B cell (primary cell): ENCODE measurements around the gene BHMT. TPM values are rescaled to one million over a fixed set of nuclear protein-coding genes. Genes with fewer than 3 reads are reported as not detected.

Experiments
- ATAC-seq: fragments of 200-7000 bp; cut with Tn5 transposase; one replicate; pipeline ENCODE4 v1.10.0; 2021; ENCODE audit warnings: low read depth, mild to moderate bottlenecking, moderate number of reproducible peaks, moderate library complexity
- CTCF ChIA-PET: fragments of 350-600 bp; sonication (Branson Sonifier 250); formaldehyde crosslinking; loops from one replicate; lab custom pipeline; 2021; ENCODE audit warnings: antibody characterized with exemption, inconsistent platforms; lab: Charles Lee
- POLR2A ChIA-PET: fragments of 350-600 bp; sonication (Branson Sonifier 250); formaldehyde crosslinking; loops from one replicate; lab custom pipeline; 2021; ENCODE audit warnings: antibody characterized with exemption; lab: Charles Lee
- DNase-seq: peaks from one replicate; pipeline ENCODE4 v3.0.0; 2013
- H2AFZ ChIP-seq: 2 replicates; pipeline ENCODE4 v1.6.1; 2012; ENCODE audit warnings: mild to moderate bottlenecking, low read depth, low read length; ENCODE audit not compliant: insufficient read depth, poor library complexity, severe bottlenecking
- H3K27ac ChIP-seq, 2 donors: 1 replicate in 1 of 2; 2 replicates in 1 of 2; pipeline ENCODE4 v1.5.1; 2012 to 2013; ENCODE audit warnings: low read length in 2 of 2, mild to moderate bottlenecking in 2 of 2, moderate library complexity in 1 of 2
- H3K27me3 ChIP-seq, 4 experiments: fragments of 200-600 bp in 1 of 4; sonication (generic) in 1 of 4; replicated peaks in 1 of 4; 1 replicate in 2 of 4; 2 replicates in 2 of 4; pipeline versions ENCODE4 v1.6.1 to v1.7.0; 2013 to 2016; ENCODE audit warnings: low read length in 3 of 4, mild to moderate bottlenecking in 2 of 4, mixed read lengths in 1 of 4, moderate library complexity in 1 of 4; ENCODE audit not compliant: insufficient read depth in 4 of 4, control insufficient read depth in 3 of 4; ENCODE audit errors: control extremely low read depth in 1 of 4
- H3K36me3 ChIP-seq, 2 experiments: replicated peaks in 1 of 2; 1 replicate in 1 of 2; 2 replicates in 1 of 2; pipeline versions ENCODE4 v1.6.1 to v1.7.1; 2013; ENCODE audit warnings: low read length in 1 of 2; ENCODE audit not compliant: insufficient read depth in 2 of 2, control insufficient read depth in 1 of 2; ENCODE audit errors: control extremely low read depth in 1 of 2, extremely low read depth in 1 of 2
- H3K4me1 ChIP-seq, 2 donors: fragments of 200-600 bp in 1 of 2; sonication (generic) in 1 of 2; 1 replicate in 1 of 2; 2 replicates in 1 of 2; pipeline versions ENCODE4 v1.5.1 to v1.6.1; 2013 to 2017; ENCODE audit warnings: low read length in 2 of 2; ENCODE audit not compliant: control insufficient read depth in 2 of 2, insufficient read depth in 2 of 2
- H3K4me2 ChIP-seq: replicated peaks from 2 replicates; pipeline ENCODE3; 2012; ENCODE audit warnings: mild to moderate bottlenecking, low read depth, low read length; ENCODE audit not compliant: poor library complexity, severe bottlenecking
- H3K4me3 ChIP-seq, 5 experiments: fragments of 200-600 bp in 1 of 5; sonication (generic) in 1 of 5; 1 replicate in 3 of 5; 2 replicates in 2 of 5; pipeline versions ENCODE4 v1.5.1 to v1.7.0; 2011 to 2016; ENCODE audit warnings: low read length in 4 of 5, mild to moderate bottlenecking in 4 of 5, low read depth in 2 of 5, control low read depth in 1 of 5, moderate library complexity in 1 of 5; ENCODE audit not compliant: insufficient read depth in 1 of 5; ENCODE audit errors: control extremely low read depth in 1 of 5, extremely low read depth in 1 of 5
- H3K79me2 ChIP-seq: fragments of 200-600 bp; sonication (generic); one replicate; pipeline ENCODE4 v1.6.0; 2016; ENCODE audit warnings: low read length; ENCODE audit not compliant: control insufficient read depth, insufficient read depth
- H3K9ac ChIP-seq: fragments of 200-600 bp; sonication (generic); 2 replicates; pipeline ENCODE4 v1.6.1; 2017; ENCODE audit warnings: mild to moderate bottlenecking, low read length, moderate library complexity
- H3K9me3 ChIP-seq, 3 donors: one replicate each; pipeline versions ENCODE4 v1.6.1 to v1.7.1; 2013; ENCODE audit warnings: low read length in 2 of 3; ENCODE audit not compliant: control insufficient read depth in 2 of 3, insufficient read depth in 1 of 3; ENCODE audit errors: control extremely low read depth in 1 of 3
- H4K20me1 ChIP-seq: 2 replicates; pipeline ENCODE4 v1.6.0; 2012; ENCODE audit warnings: mild to moderate bottlenecking, low read length; ENCODE audit not compliant: insufficient read depth, control insufficient read depth, poor library complexity, severe bottlenecking
- H3K27ac Mint-ChIP-seq: one replicate; pipeline ENCODE4 v1.8.0; 2021; ENCODE audit warnings: mixed read lengths
- H3K27me3 Mint-ChIP-seq: one replicate; pipeline ENCODE4 v1.8.0; 2021; ENCODE audit warnings: mixed read lengths
- H3K4me1 Mint-ChIP-seq: one replicate; pipeline ENCODE4 v1.8.0; 2021; ENCODE audit warnings: mixed read lengths
- H3K4me3 Mint-ChIP-seq: one replicate; pipeline ENCODE4 v1.8.0; 2021; ENCODE audit warnings: mixed read lengths
- H3K9me3 Mint-ChIP-seq: one replicate; pipeline ENCODE4 v1.8.0; 2022; ENCODE audit warnings: mixed read lengths; ENCODE audit not compliant: insufficient read depth
- EZH2 ChIP-seq: IDR thresholded peaks from 2 replicates; pipeline ENCODE4 v1.6.1; 2012; ENCODE audit warnings: borderline replicate concordance, low read depth, mild to moderate bottlenecking, moderate library complexity, low read length; ENCODE audit not compliant: insufficient read depth, poor library complexity, severe bottlenecking
- WGBS: methylation state at CpG from one replicate; pipeline ENCODE4 v1.1.5; 2013; ENCODE audit warnings: missing lambda C conversion rate; ENCODE audit not compliant: insufficient coverage; 5-methylcytosine and 5-hydroxymethylcytosine counted together
- intact Hi-C: fragments of 100-400 bp; cut with micrococcal nuclease; formaldehyde crosslinking; loops from one replicate; pipeline ENCODE4 v1.10.0; 2022
- polyA plus RNA-seq: library from polyadenylated mRNA; depleted of rRNA; stranded (reverse); fragments of >200 nt; gene quantifications from 2 replicates; pipeline ENCODE4 v1.2.3, GENCODE V29; 2012
- total RNA-seq, 2 donors: library from RNA; stranded (reverse); fragments of 120-200 nt in 1 of 2; gene quantifications; 1 replicate in 1 of 2; 2 replicates in 1 of 2; pipeline versions ENCODE4 v1.2.3 to v1.2.4, GENCODE V29; 2013 to 2022
- TF ChIP-seq, protein P1 (sequence below): fragments of 200-600 bp; IDR thresholded peaks from one replicate; pipeline ENCODE4 v1.8.0; 2022; ENCODE audit warnings: antibody characterized with exemption, mild to moderate bottlenecking

Gene BHMT
- total and polyA plus RNA-seq, 2 donors (not counting 1 experiment from before 2014, with no cell fraction given) = not detected

GRCh38 chr5:79062436-79062835 lies 49.2 kb upstream of the BHMT start:
- Mint-ChIP-seq H3K4me3 (no peak overlapping the region), H3K4me1 (no peaks in the 10 kb centered on the region), H3K9me3 (no peaks in the 10 kb centered on the region), H3K27me3 (peaks cover 30% of the 10 kb centered on the region), H3K27ac (no peak overlapping the region)
- ATAC-seq (no peak), DNase-seq (no peak)
- Histone ChIP-seq H3K9ac (no peak overlapping the region), H3K36me3 (no peaks in the 10 kb centered on the region), H3K27ac (no peak overlapping the region), H3K4me3 (no peak overlapping the region), H4K20me1 (no peaks in the 10 kb centered on the region), H2AFZ (no peak overlapping the region), H3K4me2 (no peak overlapping the region), H3K27me3 (peaks cover 0 to 9% (median 2%) of the 10 kb centered on the region in 4 experiments), H3K4me1 (no peaks in the 10 kb centered on the region), H3K9me3 (no peaks in the 10 kb centered on the region), H3K79me2 (no peaks in the 10 kb centered on the region)
- ChIA-PET POLR2A (no interaction called here), CTCF (no interaction called here)
- intact Hi-C loops = no loop called here
- WGBS = 100% methylated on average over 2 of the region's 3 CpGs
- no peak for TF ChIP-seq EZH2
- TF ChIP-seq, protein P1, sequence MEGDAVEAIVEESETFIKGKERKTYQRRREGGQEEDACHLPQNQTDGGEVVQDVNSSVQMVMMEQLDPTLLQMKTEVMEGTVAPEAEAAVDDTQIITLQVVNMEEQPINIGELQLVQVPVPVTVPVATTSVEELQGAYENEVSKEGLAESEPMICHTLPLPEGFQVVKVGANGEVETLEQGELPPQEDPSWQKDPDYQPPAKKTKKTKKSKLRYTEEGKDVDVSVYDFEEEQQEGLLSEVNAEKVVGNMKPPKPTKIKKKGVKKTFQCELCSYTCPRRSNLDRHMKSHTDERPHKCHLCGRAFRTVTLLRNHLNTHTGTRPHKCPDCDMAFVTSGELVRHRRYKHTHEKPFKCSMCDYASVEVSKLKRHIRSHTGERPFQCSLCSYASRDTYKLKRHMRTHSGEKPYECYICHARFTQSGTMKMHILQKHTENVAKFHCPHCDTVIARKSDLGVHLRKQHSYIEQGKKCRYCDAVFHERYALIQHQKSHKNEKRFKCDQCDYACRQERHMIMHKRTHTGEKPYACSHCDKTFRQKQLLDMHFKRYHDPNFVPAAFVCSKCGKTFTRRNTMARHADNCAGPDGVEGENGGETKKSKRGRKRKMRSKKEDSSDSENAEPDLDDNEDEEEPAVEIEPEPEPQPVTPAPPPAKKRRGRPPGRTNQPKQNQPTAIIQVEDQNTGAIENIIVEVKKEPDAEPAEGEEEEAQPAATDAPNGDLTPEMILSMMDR = no peak

DNA sequence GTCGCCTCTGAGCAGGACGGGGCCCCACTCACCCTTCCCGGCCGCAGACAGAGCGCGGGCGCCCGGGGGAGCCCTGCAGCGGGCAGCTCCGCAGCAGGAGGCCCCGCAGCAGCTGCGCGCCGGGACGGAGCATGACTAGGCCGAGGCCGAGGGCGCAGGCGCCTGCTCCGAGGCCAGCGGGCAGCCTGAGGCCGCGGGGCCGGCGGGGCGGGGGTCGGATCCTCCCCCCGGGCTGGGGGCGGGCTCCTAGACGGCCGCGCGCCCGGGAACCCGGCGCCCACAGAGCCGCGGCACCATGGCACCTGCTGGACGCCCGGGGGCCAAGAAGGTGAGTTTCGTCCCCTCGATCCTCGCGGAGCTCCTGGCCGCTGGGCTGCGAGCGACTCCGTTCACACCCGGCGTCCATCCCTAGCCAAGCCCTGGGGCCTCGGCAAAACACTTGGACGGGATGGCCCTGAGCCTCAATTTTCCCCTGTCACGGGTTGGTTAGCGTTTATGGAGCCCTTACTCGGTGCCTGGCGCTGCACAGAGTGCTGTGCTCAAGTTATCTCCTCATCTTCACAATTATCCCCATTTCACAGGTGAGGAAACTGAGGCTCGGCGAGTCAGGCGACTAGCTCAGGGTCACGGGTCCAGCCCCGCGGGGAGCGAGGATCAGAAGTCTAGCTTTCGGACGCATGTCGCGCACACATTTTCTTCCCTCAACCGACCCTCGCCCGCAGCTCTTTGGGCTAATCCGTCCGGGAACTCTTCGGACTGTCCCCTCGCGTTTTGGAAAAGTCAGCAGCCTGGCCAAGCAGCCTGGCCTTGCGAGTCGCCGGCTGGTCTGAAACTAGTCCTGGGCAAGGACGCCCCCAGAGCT lies 41.9 kb upstream of the BHMT start, which contains the start of the genes BHMT2 and DMGDH:
Gene BHMT2 (plus strand): TSS at position 280 of the 862 bp plus-strand sequence. CDS start 16 bp downstream, at position 296.
Gene DMGDH (minus strand): TSS at position 187 of the 862 bp plus-strand sequence. CDS start 54 bp downstream, at position 133.
- Histone ChIP-seq H3K79me2 (no peaks in the 10 kb centered on the region), H3K27me3 (peaks cover 0 to 21% (median 15%) of the 10 kb centered on the region in 4 experiments), H3K4me3 (no peak within 1 kb of the TSS), H3K36me3 (no peaks in the 10 kb centered on the region), H3K27ac (no peak within 1 kb of the TSS), H3K4me1 (no peaks in the 10 kb centered on the region), H3K9me3 (peaks cover 0 to 11% (median 0%) of the 10 kb centered on the region in 3 donors), H2AFZ (no peak within 1 kb of the TSS), H3K9ac (no peak within 1 kb of the TSS), H4K20me1 (no peaks in the 10 kb centered on the region), H3K4me2 (no peak within 1 kb of the TSS)
- ATAC-seq (no peak), DNase-seq (no peak)
- CTCF ChIA-PET = interaction anchor here (0.6 kb wide), 1 partner anchor 397 kb away, joined by 5 read pairs; no protein-coding TSS in a partner anchor
- Mint-ChIP-seq H3K27me3 (peaks cover 32% of the 10 kb centered on the region), H3K27ac (no peak within 1 kb of the TSS), H3K9me3 (no peaks in the 10 kb centered on the region), H3K4me1 (no peaks in the 10 kb centered on the region), H3K4me3 (no peak within 1 kb of the TSS)
- intact Hi-C loops = no loop called here
- POLR2A ChIA-PET = no interaction called here
- TF ChIP-seq, protein P1 = no peak
- no peak for TF ChIP-seq EZH2
- 38% methylated on average over 75 of the region's 79 CpGs for WGBS
